AG04449 (cell line): ENCODE data around the gene TAOK3.

Source experiments
- CTCF ChIA-PET: fragments of 350-600 bp; formaldehyde crosslinking; extraction: SDS; loops from one replicate; lab custom pipeline; 2021; ENCODE audit warnings: antibody characterized with exemption; lab: Yijun Ruan, JAX
- POLR2A ChIA-PET: fragments of 400-600, 350-600 bp; formaldehyde crosslinking; extraction: SDS; loops from one replicate; lab custom pipeline; 2020; ENCODE audit warnings: antibody characterized with exemption, inconsistent platforms; lab: Yijun Ruan, JAX
- DNase-seq: peaks from one replicate; pipeline ENCODE4 v3.0.0-alpha.2; 2010; ENCODE audit warnings: low read depth, low spot score
- H3K4me3 ChIP-seq: 2 replicates; pipeline ENCODE4 v1.5.1; 2011; ENCODE audit warnings: low read depth, mild to moderate bottlenecking, control low read depth, low read length
- TF ChIP-seq, protein P1 (sequence below): IDR thresholded peaks from one replicate; pipeline ENCODE4 v1.5.1; 2011; ENCODE audit warnings: mild to moderate bottlenecking, moderate library complexity, low read length, control low read depth, inconsistent platforms; ENCODE audit not compliant: insufficient read depth; ENCODE audit errors: missing control alignments

TAOK3 gene

DNA sequence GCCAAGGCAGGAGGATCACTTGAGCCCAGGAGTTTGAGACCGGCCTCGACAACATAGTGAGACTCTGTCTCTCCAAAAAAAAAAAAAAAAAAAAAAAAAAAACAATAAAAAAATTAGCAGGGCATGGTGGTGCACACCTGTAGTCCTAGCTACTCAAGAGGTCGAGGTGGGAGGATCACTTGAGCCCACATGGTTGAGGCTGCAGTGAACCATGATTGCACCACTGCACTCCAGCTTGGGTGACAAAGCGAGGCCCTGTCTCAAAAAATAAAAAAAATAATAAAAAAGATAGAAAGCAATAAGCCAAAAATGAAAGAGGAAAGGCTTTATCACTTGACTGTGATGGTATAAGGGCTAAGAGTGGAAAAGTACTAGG, 247.0 kb downstream of the TAOK3 start:
- POLR2A ChIA-PET, result no interaction called here
- H3K4me3 ChIP-seq, result no peak overlapping the region
- TF ChIP-seq, protein P1, sequence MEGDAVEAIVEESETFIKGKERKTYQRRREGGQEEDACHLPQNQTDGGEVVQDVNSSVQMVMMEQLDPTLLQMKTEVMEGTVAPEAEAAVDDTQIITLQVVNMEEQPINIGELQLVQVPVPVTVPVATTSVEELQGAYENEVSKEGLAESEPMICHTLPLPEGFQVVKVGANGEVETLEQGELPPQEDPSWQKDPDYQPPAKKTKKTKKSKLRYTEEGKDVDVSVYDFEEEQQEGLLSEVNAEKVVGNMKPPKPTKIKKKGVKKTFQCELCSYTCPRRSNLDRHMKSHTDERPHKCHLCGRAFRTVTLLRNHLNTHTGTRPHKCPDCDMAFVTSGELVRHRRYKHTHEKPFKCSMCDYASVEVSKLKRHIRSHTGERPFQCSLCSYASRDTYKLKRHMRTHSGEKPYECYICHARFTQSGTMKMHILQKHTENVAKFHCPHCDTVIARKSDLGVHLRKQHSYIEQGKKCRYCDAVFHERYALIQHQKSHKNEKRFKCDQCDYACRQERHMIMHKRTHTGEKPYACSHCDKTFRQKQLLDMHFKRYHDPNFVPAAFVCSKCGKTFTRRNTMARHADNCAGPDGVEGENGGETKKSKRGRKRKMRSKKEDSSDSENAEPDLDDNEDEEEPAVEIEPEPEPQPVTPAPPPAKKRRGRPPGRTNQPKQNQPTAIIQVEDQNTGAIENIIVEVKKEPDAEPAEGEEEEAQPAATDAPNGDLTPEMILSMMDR, result no peak
- DNase-seq, result no peak
- CTCF ChIA-PET, result interaction anchor here (6.7 kb wide), 1 partner anchor 251 kb away, joined by 45 read pairs; the partner anchor contains the start of gene SUDS3

DNA sequence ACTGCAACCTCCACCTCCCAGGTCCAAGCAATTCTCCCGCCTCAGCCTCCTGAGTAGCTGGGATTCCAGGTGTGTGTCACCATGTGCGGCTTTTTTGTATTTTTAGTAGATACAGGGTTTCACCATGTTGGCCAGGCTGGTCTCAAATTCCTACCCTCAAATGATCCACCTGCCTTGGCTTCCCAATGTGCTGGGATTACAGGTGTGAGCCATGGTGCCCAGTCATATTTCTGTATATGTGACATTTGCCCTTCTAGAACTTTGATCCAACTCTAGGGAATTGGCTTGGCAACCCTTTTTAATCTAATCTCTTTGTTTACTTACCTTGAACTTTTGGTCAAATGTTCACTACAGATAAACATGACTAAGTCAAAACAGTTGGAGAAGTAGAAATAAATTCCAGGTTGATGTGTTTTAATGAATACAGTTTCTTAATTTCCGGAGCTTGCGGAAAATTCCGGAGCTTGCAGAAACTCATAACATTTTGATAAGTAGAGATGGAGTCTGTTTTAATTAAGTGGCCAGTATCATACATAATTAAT, 248.3 kb downstream of the TAOK3 start:
- CTCF ChIA-PET, result interaction anchor here (0.8 to 6.7 kb wide), 2 partner anchors 252 to 254 kb away, joined by 3 to 45 read pairs; partner anchors contain the start of gene SUDS3
- TF ChIP-seq, protein P1, result no peak
- no peak for DNase-seq
- POLR2A ChIA-PET, result no interaction called here
- no peak overlapping the region for H3K4me3 ChIP-seq

DNA sequence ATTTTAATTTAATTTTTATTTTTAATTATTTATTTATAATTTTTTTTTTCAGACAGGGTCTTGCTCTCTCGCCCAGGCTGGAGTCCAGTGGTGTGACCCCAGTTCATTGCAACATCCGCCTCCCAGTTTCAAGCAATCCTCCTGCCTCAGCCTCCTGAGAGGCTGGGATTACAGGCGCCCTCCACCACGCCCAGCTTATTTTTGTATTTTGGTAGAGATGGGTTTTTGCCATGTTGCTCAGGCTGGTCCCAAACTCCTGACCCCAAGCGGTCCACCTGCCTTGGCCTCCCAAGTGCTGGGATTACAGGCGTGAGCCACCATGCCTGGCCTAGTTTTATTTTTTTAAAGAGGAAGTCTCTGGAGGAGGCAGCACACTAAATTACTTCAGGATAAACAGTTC, 250.4 kb downstream of the TAOK3 start:
- DNase-seq, result no peak
- ChIA-PET CTCF (interaction anchor here (1.3 to 6.7 kb wide), 6 partner anchors 11 to 255 kb away, joined by 5 to 45 read pairs (median 12); partner anchors contain the start of genes PEBP1 and SUDS3), POLR2A (no interaction called here)
- H3K4me3 ChIP-seq, result no peak overlapping the region
- TF ChIP-seq, protein P1, result no peak

DNA sequence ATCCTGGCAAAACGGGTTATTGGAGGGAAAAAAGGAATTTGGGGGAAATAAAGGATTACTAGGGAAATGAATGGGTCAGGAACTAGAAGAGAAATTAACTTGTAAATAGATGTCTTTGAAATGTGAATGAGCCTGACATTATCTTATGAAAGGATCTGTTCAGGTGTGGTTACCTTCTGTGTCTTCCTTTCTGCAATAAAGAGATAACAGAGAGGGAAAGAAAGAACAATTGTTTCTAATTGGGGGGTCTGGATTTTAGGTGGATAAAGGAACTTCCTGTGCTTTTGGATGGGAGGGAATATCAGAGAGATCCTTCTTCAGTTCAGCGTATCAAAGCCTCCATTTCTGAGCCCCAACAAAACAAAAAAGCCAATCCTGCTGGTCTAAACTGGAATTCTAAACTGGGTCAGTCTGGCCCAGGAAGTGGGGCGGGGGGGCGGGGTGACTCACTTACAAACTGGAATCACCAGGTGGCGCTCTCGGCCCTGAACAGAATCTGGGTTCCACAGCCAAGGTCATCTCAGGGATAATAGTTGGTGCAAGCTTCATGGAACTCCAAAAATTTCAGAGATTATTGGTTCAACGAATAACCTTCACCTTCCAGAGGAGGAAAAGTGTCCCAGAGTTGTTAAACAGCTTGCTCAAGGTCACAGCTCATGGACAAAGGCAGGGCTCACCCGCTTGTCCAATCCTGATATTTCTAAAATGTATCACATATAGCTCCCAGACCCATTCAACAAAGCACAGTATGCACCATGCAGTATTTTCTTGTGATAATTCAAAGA, 251.9 kb downstream of the TAOK3 start:
- POLR2A ChIA-PET, result no interaction called here
- no peak for DNase-seq
- TF ChIP-seq, protein P1, result peak; percentile 80

DNA sequence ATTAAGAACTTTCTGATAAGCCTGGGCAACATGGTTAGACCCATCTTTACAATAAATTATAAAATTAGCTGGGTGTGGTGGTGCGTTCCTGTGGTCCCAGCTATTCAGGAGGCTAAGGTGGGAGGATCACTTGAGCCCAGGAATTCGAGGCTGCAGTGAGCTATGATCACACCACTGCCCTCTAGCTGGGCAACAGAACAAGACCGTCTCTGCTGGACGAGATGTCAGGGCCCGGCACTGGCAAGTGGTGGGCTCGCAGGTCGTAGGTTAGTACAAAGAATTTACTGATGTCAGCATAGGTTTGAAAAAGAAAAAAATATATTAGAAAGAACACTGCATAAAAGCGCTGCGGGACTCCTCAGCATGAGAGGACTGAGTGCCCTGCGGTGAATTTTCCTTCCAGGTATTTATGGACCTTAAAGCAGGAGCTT, 253.2 kb downstream of the TAOK3 start:
- ChIA-PET CTCF (interaction anchor here (0.7 to 6.7 kb wide), 11 partner anchors 10 to 1425 kb away, joined by 3 to 45 read pairs (median 3); partner anchors contain the start of genes PEBP1, SUDS3 and TAOK3), POLR2A (no interaction called here)
- no peak overlapping the region for H3K4me3 ChIP-seq
- no peak for DNase-seq
- TF ChIP-seq, protein P1, result no peak

More for the DNA sequence above, 251.9 kb downstream of the TAOK3 start:
- CTCF ChIA-PET, result interaction anchor here (0.5 to 6.7 kb wide), 25 partner anchors 8 to 1424 kb away, joined by 3 to 45 read pairs (median 4); partner anchors contain the start of genes PEBP1, SUDS3 and TAOK3
- H3K4me3 ChIP-seq, result no peak overlapping the region

DNA sequence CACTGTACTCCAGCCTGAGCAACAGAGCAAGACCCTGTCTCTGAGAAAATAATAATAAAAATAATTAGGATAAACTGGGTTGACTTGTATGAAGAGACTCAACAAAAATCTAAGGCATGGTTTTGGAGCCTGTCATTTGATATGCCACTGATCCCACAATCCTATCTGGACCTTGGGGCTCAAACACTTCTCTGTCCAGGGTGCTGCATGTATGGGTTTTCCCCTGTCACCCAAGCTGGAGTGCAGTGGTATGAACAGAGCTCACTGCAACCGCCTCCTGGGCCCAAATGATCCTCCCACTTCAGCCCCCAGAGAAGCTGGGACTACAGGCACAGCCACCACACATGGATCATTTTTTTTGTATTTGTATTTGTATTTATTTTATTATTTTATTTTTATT, 263.6 kb downstream of the TAOK3 start:
- no peak overlapping the region for H3K4me3 ChIP-seq
- DNase-seq, result no peak
- TF ChIP-seq, protein P1, result no peak
- CTCF ChIA-PET, result interaction anchor here (1.4 to 2.2 kb wide), 2 partner anchors 11 to 12 kb away, joined by 5 to 8 read pairs; no protein-coding TSS in a partner anchor
- POLR2A ChIA-PET, result no interaction called here
